HG02973 (cell line): ENCODE results near the gene ZNF768.
A peak's percentile ranks its signal among the peaks of the same experiment; 100 is the strongest.

Experiments used
- ATAC-seq: cut with Tn5 transposase; IDR thresholded peaks from one replicate; pipeline ENCODE4 v1.9.1; 2021; ENCODE audit warnings: moderate library complexity; ENCODE audit not compliant: unreplicated experiment

The ZNF768 gene

GRCh38 chr16:30526137-30526822 is at the start of gene ZNF768:
Gene ZNF768, minus strand, starts transcription at chr16:30526566. Its CDS starts 153 bp downstream, at chr16:30526413.
- peak; percentile 18 for ATAC-seq

DNA sequence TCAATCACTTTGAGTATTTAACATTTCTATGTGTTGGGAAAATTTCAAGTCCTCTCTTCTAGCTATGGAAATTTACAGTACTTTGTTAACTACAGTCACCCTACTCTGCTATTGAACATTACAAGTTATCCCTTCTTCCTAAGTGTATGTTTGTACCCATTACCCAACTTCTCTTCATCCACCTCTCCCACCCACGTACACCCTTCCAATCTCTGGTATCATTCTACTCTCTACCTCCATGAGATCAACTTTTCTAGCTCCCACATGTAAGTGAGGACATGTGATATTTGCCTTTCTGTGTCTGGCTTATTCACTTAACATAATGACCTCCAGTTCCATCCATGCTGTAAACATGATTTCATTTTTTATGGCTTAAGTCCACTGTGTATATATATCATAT is 48.3 kb upstream of the ZNF768 start:
- no peak for ATAC-seq

GRCh38 chr16:30571445-30572322 is 45.3 kb upstream of the ZNF768 start, which contains the start of gene ZNF688:
Gene ZNF688, minus strand, starts transcription at chr16:30571714. Its CDS starts 85 bp downstream, at chr16:30571629.
- ATAC-seq: peak; percentile 68

DNA sequence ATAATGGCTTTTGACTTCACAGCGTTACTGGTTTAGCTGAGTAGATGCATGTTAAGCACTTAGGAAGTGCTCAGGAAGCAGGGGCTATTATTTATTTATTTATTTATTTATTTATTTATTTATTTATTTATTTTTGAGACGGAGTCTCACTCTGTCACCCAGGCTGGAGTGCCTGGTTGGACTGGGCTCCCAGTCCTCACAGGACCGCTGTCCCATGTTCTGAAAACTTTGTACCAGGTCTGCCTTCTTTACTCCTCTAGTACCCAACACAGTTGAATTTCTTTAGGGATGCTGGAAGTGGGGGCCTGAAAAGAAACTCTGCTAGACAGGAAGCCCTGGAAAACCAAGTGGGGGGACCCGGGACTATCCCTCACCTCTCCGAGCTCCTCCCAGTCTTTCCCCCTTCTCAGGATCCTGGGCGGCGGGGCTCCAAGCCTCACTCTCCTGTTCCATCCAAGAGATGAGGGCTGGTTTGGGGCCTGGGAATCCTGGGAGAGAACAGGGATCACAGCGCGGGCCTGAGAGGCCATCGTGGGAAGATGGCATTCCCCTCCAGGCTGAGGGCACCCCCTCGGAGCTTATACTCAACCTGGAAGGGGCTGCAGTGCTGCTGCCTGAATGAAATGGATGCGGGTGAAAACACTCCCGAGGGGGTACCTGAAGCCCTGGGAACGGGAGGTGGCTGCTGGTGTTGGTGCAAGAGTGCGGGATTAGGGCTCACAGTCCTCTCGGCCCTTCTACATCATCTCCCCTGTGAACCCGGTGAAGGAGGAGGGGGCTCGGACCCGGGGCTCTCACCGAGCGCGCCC is 44.5 kb upstream of the ZNF768 start:
- ATAC-seq: peak; percentile 1

GRCh38 chr16:30569746-30570635 is 43.6 kb upstream of the ZNF768 start:
- ATAC-seq: no peak

- no peak for ATAC-seq
Observed at GRCh38 chr16:30569281-30569680, 42.9 kb upstream of the ZNF768 start.

GRCh38 chr16:30567991-30568638 is 41.7 kb upstream of the ZNF768 start:
- ATAC-seq: peak; percentile 31

- no peak for ATAC-seq
Observed at GRCh38 chr16:30567160-30567990, 41.0 kb upstream of the ZNF768 start.

- ATAC-seq: no peak
Observed at GRCh38 chr16:30566531-30566930, 40.2 kb upstream of the ZNF768 start.

DNA sequence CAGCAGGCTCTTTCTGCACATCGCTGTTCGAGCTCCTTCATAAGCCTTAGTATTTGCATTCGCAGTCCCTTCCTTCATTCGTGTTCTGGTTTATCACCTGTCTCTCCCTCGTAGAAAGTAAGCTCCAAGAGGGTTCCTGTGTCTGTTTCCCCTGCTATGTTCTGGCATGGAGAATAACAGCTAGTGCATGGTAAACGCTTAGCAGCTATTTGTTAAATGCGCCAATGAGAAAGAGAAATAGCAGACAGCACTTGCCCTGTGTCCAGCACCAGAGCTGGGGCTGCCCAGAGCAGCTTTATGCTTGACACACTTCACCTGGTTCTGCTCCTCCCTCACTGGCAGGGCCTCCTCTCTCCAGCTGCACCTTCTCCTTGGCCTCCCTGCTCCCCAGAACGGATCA is 39.6 kb upstream of the ZNF768 start:
- ATAC-seq: no peak

DNA sequence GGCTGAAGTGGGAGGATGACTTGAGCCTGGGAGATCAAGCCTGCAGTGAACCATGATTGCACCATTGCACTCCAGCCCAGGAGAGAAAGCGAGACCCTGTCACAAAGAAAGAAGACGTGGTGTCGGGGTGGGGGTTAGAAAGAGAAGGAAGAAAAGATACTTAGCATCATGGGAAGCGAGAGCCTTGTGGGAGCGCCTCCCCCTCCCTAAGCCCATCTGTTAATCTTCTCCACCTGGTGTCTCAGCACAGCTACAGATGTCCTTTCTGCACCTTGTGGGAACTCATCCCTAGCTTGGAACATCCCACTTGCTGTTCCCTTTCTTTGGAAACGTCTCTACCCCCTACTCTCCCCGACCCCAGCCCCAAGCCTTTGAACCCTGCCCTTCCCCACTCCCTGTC is 39.2 kb upstream of the ZNF768 start:
- no peak for ATAC-seq

- no peak for ATAC-seq
Observed at GRCh38 chr16:30562021-30562420, 35.7 kb upstream of the ZNF768 start.

DNA sequence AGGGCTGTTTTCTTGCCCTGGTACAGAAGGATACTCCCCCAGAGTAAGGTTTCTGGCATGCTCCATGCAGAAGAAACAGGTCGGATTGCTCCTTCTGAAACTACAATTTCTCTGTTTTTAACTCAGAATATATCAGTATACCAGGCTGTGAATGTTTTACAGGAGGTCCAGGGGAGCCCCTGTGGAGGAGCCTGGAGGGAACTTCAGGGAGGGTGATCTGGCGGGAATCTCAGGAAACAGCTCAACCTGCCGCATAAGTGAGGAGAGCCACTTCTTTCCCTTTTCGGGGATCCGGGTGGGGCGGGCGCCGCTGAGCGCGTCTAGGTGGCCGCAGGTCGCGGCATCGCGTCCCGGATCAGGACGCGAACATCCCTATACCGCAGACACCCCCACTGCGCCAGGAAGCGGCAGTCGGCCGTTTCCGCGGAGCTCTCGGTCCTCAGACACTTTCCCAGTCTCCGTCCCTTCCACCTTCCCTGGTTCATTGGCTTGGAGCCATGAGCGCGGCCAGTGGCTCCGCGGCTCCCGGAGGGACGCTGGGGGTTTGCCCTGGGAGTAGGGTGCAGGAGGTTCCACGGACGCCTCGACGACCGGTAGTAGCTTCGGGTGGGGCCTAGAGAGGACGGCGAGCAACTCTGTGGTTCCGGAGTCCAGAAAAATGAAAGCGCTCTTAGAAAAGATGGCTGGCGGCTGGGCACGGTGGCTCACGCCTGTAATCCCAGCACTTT is 34.9 kb upstream of the ZNF768 start:
- ATAC-seq: no peak

DNA sequence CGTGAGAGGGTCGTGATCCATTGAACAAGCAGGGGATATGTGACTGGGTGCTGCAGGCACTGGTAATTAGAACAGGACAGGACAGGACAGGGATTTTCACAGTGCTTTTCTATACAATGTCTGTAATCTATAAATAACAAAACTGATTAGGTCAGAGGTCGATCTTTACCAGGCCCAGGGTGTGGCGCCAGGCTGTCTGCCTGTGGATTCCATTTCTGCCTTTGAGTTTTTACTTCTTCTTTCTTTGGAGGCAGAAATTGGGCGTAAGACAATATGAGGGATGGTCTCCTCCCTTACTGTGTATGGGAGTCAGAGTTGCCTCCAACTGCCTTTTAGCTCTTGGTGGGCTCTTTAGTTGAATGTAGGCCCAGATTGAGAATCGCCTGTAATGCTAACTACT is 33.3 kb upstream of the ZNF768 start:
- no peak for ATAC-seq

- ATAC-seq: no peak
Observed at GRCh38 chr16:30558789-30559377, 32.5 kb upstream of the ZNF768 start.

DNA sequence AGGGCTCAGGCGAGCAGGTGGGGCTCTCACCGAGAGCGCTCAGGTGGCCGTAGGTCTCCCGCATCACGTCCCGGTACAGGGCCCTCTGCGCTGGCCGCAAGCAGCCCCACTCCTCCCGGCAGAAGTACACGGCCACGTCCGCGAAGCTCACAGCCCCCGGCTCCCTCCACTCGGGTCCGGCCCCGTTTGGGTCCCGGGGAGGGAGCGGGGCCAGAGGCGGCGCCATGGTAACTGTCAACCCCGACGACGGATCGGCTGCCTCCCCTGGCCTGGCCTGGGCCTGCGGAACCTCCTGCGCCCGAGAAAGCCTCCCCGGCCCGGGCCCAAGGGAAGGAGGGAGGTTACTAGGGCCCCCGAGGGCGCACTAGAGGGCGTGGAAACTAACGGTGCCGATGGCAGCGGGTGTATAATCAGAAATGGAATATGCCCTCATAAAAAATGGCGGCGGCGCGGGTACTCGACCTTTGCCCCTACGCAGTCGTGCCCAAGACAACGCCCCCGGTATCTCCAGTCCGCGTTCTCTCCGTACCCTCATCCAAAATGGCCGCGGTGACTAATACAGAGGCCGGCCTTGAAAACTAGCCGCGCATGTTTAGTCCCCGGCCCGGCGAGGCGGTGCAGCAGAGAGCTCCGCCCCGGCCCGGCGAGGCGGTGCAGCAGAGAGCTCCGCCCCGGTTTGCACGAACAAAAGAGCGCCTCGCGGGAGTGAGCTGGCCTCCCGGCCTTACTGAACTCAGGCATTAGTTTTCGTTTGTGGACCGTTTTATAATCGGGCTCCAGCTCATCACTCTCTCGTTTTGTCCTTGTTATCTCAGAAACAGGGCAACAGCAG is 31.8 kb upstream of the ZNF768 start, which contains the start of gene ZNF764:
ZNF764 (minus strand) TSS at position 418 of the 832 bp plus-strand sequence; CDS start at position 226, 192 bp downstream.
- peak; percentile 80 for ATAC-seq

DNA sequence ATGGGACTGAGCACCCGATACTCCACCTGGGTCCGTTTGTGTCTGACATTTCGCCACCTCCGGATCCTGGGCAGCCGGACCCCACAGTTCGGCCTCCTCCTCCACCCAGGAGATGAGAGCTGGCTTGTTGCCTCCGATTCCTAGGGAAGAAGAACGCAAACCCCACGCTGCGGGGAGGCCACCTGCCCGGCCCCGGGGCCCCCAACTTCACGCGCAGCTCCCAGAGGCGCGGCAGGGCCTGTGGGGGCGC is 31.3 kb upstream of the ZNF768 start:
- peak; percentile 2 for ATAC-seq
